GM18907 (cell line): ENCODE results near the gene ATXN3.
"Not testable (repeated sequence)": the region's sequence is repeated elsewhere in the genome, so short reads cannot be mapped to it uniquely, and the experiment has no call there.

ENCODE experiments used
- ATAC-seq: cut with Tn5 transposase; IDR thresholded peaks from one replicate; pipeline ENCODE4 v1.9.1; 2021; ENCODE audit warnings: mild to moderate bottlenecking, moderate library complexity; ENCODE audit not compliant: unreplicated experiment

ATXN3 gene

GRCh38 chr14:92088494-92088893 is 17.9 kb downstream of the ATXN3 start:
- ATAC-seq = no peak

DNA sequence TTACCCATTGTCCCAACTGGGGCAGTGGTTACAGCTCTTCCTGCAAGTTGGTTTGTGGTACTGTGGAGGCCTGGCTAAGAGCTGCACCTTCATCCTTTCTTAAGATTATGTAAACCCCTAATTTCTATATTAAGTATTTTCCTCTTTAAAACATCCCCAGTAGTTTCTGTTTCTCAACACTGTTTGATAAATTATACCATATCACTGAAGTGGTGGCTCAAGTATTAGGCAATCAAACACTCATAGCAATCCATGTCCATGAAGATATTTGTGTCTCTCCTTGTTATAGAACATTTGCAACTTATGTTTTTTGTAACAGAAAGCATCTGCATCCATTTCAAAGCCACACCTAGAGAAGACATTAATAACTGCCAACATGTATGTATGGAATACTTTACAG is 31.8 kb downstream of the ATXN3 start:
- ATAC-seq = no peak

DNA sequence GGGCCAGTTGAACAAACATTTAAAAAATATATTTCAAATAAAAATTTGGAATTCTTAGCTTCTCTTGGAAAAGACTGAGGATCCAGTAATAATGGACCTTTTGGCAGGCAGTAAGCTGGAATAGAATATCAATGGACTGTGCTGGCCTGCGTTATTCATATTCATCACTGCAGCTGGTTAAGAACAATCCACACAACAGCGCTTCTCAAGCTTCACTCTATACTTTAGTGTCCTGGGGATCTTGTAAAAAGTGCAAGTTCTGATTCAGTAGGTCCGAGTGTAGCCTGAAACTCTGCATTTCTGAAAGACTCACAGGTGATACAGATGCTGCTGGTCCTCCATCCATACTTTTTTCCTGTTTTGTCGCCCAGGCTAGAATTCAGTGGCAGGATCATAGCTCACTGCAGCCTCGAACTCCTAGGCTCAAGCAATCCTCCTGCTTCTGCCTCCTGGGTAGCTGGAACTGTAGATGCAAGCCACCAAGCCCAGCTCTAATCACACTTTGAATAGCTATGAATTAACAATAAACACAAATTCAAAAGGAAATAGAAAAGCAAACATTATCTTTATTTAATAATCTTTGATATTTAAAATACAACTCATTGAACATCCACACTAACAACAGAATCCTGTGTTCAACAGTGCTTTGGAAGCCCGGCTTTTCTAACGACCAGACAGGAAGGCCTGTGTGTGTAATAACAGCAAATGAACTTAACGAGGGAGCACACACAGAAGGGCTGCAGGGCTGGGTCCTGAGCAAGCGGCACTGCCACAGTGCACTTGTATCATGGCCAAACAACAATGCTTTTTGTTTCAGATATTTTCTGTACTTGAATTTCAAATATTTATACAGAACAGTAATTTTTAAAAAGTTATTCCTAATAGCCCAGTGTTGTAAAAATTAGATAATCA is 48.1 kb downstream of the ATXN3 start:
- ATAC-seq = no peak

- ATAC-seq = no peak
Measured at GRCh38 chr14:92049781-92050180, 56.6 kb downstream of the ATXN3 start.

DNA sequence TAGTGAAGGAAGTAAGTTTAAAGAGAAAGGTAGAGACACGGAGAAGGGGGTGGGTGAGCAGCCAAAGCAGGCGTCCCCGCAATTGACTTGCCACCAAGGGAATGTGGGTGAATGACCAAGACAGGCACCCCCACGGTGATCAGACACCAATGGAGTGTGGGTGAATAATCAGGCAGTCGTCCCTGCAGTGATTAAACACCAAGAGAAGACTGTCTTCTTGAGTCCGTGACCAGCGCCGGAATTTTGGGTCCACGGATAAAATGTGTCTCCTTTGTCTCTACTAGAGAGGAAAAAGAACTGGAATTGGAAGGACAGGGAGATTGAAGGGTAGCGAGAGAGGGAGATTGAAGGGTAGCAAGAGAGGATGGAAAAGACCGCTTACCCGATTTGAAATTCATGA is 57.2 kb downstream of the ATXN3 start:
- ATAC-seq = not testable (repeated sequence)

DNA sequence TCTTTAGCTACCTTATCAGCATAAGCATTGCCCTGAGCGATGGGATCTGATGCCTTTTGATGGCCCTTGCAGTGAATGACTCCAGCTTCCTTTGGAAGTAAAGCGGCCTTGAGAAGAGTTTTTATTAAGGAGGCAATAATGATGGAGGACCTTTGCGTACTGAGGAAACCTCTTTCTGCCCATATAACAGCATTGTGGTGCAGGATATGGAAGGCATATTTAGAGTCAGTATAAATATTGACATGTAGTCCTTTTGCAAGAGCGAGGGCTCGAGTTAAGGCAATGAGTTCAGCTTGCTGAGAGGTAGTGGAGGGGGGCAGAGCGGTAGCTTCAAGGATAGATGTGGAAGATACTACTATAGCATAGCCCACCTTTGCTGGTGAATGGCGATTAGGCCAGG is 60.5 kb downstream of the ATXN3 start:
- ATAC-seq = not testable (repeated sequence)

GRCh38 chr14:92041766-92042165 is 64.6 kb downstream of the ATXN3 start:
- not testable (repeated sequence) for ATAC-seq

DNA sequence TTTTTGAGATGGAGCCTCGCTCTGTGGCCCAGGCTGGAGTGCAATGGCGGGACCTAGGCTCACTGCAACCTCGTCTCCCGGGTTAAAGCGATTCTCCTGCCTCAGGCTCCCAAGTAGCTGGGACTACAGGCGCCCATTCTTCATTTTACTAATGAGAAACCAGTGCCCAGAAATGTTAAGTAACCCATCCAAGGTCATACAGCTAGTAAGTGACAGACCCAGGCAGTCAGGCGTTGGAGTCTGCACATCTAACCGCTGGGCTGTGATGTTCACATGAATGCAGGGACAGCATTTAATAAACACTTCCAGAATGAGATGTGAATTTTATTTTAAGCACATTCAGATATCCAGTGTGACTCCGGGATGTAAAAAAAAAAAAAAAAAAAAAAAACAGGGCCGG is 65.2 kb downstream of the ATXN3 start:
- ATAC-seq = no peak

DNA sequence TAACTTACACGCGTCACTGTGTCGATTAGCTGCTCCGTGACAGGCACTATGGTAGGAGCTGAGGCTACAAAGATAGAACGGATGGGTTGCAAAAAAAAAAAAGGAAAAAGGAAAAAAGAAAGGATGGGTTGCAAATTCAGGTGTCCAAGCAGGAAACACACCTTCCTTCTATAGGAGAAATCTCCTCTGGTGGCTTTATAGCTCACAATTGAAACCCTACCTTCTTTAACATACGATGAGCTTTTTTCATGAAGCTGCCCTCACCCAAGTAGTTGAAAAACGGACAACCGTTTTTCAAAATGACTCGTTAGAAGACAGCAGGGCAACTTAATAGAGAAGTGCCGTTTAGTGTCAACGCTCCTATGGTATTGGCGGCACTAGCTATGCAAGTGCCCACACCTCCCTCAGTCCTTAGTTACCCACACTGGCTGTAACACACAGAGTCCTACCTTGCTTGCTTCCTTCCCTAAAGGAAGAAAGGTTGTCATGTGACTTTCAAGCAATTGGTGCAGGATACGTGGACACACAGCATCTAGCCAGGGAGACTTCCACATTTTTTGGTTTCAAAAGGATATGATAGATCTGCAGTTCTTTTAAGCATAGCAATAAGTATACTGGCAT is 65.8 kb downstream of the ATXN3 start:
- ATAC-seq = peak; percentile 35

- ATAC-seq = peak; percentile 96
Measured at GRCh38 chr14:92039719-92040430, 66.5 kb downstream of the ATXN3 start, which contains the start of gene TRIP11. Gene TRIP11 (minus strand): TSS chr14:92040059. CDS start chr14:92039685, 374 bp downstream.

GRCh38 chr14:92039063-92039718 is 67.2 kb downstream of the ATXN3 start:
- peak; percentile 37 for ATAC-seq

GRCh38 chr14:92037989-92038388 is 68.4 kb downstream of the ATXN3 start:
- no peak for ATAC-seq

DNA sequence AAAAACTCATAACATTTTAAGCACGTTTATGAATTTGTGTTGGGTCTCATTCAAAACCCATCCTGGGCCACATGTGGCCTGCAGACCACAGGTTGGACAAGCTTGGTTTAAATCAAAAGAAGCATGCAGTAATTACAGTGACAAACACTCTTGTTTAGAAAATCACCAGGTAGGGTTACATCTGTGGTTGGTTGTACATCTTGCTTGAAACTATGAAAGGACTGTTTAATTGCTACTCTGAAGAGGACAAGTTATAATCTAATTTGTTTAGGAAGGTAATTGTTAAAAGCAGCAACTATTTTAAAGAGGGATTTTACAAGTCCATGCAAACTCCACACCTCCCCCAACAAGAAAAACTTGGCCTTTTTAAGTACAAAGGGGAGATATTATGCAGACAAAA is 70.5 kb downstream of the ATXN3 start:
- no peak for ATAC-seq

- ATAC-seq = no peak
Measured at GRCh38 chr14:92033906-92034687, 72.3 kb downstream of the ATXN3 start.

DNA sequence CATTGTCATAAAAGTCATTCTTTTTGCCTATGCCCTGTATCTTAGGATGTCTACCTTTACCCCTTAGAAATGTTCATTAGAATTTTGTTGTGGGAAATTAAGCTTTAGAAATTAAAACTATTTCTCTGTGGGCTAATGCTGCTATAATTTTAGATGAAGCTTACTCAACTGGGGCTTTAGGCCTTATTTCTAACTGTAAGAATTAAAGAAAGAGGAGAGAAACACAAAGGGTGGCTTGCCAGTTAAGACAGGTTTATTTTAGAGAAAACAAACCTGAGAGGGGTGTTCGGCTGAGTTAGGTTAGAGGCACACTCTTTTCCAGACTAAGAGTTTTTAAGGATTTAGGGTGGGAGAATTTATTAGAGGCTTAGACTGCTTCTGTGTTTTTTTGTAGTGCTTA is 72.9 kb downstream of the ATXN3 start:
- ATAC-seq = no peak

DNA sequence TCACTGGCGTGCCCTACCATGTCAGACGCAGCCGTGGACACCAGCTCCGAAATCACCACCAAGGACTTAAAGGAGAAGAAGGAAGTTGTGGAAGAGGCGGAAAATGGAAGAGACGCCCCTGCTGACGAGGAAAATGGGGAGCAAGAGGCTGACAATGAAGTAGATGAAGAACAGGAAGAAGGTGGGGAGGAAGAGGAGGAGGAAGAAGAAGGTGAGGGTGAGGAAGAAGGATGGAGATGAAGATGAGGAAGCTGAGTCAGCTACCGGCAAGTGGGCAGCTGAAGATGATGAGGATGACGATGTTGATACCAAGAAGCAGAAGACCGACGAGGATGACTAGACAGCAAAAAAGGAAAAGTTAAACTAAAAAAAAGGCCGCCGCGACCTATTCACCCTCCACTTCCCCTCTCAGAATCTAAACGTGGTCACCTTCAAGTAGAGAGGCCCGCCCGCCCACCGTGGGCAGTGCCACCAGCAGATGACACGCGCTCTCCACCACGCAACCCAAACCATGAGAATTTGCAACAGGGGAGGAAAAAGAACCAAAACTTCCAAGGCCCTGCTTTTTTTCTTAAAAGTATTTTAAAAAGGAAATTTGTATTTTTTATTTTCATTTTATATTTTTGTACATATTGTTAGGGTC is 79.7 kb downstream of the ATXN3 start:
- no peak for ATAC-seq

GRCh38 chr14:92022036-92022435 is 84.3 kb downstream of the ATXN3 start:
- ATAC-seq = no peak

GRCh38 chr14:92021523-92021922 is 84.9 kb downstream of the ATXN3 start:
- ATAC-seq = no peak

DNA sequence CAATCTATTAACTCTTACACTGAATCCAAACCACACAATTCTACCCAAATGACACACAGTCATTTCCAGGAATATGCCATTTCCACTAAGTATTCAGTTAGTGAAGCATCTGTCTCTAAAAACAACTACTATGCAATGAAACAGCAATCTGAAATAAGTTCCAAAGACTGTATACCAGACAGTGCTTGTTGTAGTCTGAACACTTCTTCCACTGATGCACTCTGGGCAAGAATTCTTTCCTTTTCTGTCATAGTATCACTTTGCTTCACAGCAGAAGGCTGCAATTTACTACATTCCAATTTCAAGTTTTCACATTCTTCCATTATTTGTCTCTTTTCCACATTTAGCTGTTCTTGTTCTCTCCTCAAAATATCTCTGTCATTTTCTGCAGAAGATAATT is 92.3 kb downstream of the ATXN3 start:
- no peak for ATAC-seq
